Measurements from ENCODE around the gene EPHB2. TPM values are rescaled to one million over a fixed set of nuclear protein-coding genes. Genes with fewer than 3 reads are reported as not detected.

Gene EPHB2
- total and polyA plus RNA-seq, 8 donors = 0.13 to 88.1 (median 2.6) TPM; not detected in 1

GRCh38 chr1:22880174-22880601, 169.5 kb downstream of the EPHB2 start:
- intact Hi-C loops (cut with DNase I; ENCODE audit: low total_unique reads) = no loop called here
- no peaks in the 10 kb centered on the region for H3K36me3 ChIP-seq
- H3K4me3 ChIP-seq = no peak overlapping the region
- no peak for DNase-seq
- no peaks in the 10 kb centered on the region for H3K9me3 ChIP-seq
- H3K4me1 ChIP-seq = no peaks in the 10 kb centered on the region
- no peak overlapping the region for H3K27ac ChIP-seq
- H3K27me3 ChIP-seq = peaks cover 0 to 23% (median 0%) of the 10 kb centered on the region in 3 donors
- WGBS, 5 donors = 58 to 71% (median 63%) methylated on average over 5 of the region's 5 CpGs
- no peak for TF ChIP-seq POLR2AphosphoS5 (IDR thresholded peaks at IDR 0.05)

- Histone ChIP-seq H3K36me3 (no peaks in the 10 kb centered on the region), H3K27ac (no peak overlapping the region), H3K9me3 (no peaks in the 10 kb centered on the region), H3K4me1 (no peaks in the 10 kb centered on the region), H3K4me3 (no peak overlapping the region), H3K27me3 (peaks cover 0 to 11% (median 0%) of the 10 kb centered on the region in 3 donors)
- 84 to 92% (median 87%) methylated on average over 11 of the region's 11 CpGs for WGBS, 5 donors
- no peak for TF ChIP-seq POLR2AphosphoS5 (IDR thresholded peaks at IDR 0.05)
- no peak for TF ChIP-seq EP300 (IDR thresholded peaks at IDR 0.05)
- no peak for TF ChIP-seq CTCF (IDR thresholded peaks at IDR 0.05)
- no peak for TF ChIP-seq POLR2A (IDR thresholded peaks at IDR 0.05)
- intact Hi-C loops (cut with DNase I; ENCODE audit: low total_unique reads) = no loop called here
- no peak for DNase-seq
Observed at GRCh38 chr1:22883406-22883805, 172.8 kb downstream of the EPHB2 start.

- Histone ChIP-seq H3K9me3 (no peaks in the 10 kb centered on the region), H3K4me3 (no peak overlapping the region), H3K4me1 (no peaks in the 10 kb centered on the region), H3K27me3 (no peaks in the 10 kb centered on the region), H3K36me3 (no peaks in the 10 kb centered on the region), H3K27ac (no peak overlapping the region)
- intact Hi-C loops (cut with DNase I; ENCODE audit: low total_unique reads) = no loop called here
- WGBS, 5 donors = 67 to 77% (median 70%) methylated on average over 15 to 16 of the region's 16 CpGs
- TF ChIP-seq CTCF (IDR thresholded peaks at IDR 0.05) (no peak), POLR2AphosphoS5 (IDR thresholded peaks at IDR 0.05) (no peak), POLR2A (IDR thresholded peaks at IDR 0.05) (no peak), EP300 (IDR thresholded peaks at IDR 0.05) (no peak)
- DNase-seq = no peak
Observed at GRCh38 chr1:22884806-22885530, 174.3 kb downstream of the EPHB2 start.

- Histone ChIP-seq H3K36me3 (no peaks in the 10 kb centered on the region), H3K27ac (no peak overlapping the region), H3K4me3 (no peak overlapping the region), H3K27me3 (no peaks in the 10 kb centered on the region), H3K4me1 (no peaks in the 10 kb centered on the region), H3K9me3 (no peaks in the 10 kb centered on the region)
- 74 to 81% (median 80%) methylated on average over 6 of the region's 6 CpGs for WGBS, 5 donors
- intact Hi-C loops (cut with DNase I; ENCODE audit: low total_unique reads) = no loop called here
- TF ChIP-seq POLR2AphosphoS5 (IDR thresholded peaks at IDR 0.05) (no peak), EP300 (IDR thresholded peaks at IDR 0.05) (no peak), CTCF (IDR thresholded peaks at IDR 0.05) (no peak), POLR2A (IDR thresholded peaks at IDR 0.05) (no peak)
- DNase-seq = peak in 1 of 2 donors; percentile 25
Observed at GRCh38 chr1:22886211-22886610, 175.6 kb downstream of the EPHB2 start.

- 74 to 81% (median 76%) methylated on average over 7 of the region's 7 CpGs for WGBS, 5 donors
- no peak overlapping the region for H3K4me3 ChIP-seq
- H3K4me1 ChIP-seq = no peaks in the 10 kb centered on the region
- TF ChIP-seq POLR2AphosphoS5 (IDR thresholded peaks at IDR 0.05) (no peak), CTCF (IDR thresholded peaks at IDR 0.05) (no peak), EP300 (IDR thresholded peaks at IDR 0.05) (no peak)
- no peak for DNase-seq
- H3K27me3 ChIP-seq = no peaks in the 10 kb centered on the region
- H3K9me3 ChIP-seq = no peaks in the 10 kb centered on the region
- no peak overlapping the region for H3K27ac ChIP-seq
- intact Hi-C loops (cut with DNase I; ENCODE audit: low total_unique reads) = no loop called here
- no peaks in the 10 kb centered on the region for H3K36me3 ChIP-seq
Observed at GRCh38 chr1:22887491-22887890, 176.9 kb downstream of the EPHB2 start.
